SW480 (cell line): Measurements from ENCODE around the gene LTO1.
A peak's percentile ranks its signal among the peaks of the same experiment; 100 is the strongest.
"Not testable (repeated sequence)": the region's sequence is repeated elsewhere in the genome, so short reads cannot be mapped to it uniquely, and the experiment has no call there.

ENCODE experiments used
- DNase-seq: peaks from one replicate; pipeline ENCODE4 v3.0.0-alpha.2; 2016; ENCODE audit warnings: low spot score

LTO1 gene

DNA sequence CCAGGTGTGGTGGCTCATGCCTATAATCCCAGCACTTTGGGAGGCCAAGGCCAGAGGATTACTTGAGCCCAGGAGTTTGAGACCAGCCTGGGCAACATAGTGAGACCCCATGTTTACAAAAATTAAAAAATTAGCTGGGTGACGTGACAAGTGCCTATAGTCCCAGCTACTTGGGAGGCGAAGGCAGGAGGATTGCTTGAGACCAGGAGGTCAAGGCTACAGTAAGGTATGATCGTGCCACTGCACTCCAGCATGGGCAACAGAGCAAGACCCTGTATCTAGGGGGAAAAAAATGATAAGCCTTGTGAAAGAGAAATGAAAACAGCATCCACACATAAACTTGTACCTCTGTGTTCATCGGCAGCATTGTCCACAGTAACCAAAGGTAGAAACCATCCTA is 42.3 kb downstream of the LTO1 start:
- no peak for DNase-seq

DNA sequence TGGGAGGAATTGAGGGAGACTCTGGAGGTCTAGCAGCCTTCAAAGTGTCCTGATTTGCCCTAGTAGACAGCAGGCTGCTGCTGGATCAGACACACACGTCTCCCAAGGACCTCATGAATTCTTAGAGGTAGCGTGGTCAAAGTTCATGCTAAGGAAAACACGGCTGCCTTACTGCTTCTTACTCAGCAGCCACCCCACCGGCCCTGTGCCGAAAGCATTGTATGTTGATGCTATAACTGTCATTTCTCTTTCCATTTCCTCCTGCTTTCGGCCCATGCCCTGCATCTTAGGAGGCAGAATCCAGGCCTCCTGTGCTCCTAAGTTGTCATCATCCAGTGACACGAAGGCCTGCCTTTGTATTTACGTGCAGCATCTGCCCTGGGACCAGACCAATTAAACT is 44.7 kb downstream of the LTO1 start:
- no peak for DNase-seq

DNA sequence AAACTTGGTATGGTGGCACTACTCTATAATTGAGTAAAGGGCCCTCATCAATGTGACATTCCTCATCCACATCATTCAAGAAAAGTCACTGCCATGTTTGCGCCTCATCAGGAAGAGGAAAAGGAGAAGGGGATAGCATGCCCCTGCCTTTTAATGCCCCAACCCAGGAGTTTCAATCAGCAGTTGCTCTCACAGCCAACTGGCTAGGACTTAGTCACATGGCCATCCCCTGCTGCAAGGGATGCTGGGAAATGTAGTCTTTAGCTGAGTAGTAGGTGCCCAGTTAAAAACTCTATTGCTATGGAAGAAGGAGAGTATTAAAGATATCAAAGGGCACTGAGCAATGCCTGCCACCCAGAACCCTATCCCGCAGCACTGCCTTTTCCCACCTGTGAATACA is 45.1 kb downstream of the LTO1 start:
- DNase-seq: peak; percentile 28

DNA sequence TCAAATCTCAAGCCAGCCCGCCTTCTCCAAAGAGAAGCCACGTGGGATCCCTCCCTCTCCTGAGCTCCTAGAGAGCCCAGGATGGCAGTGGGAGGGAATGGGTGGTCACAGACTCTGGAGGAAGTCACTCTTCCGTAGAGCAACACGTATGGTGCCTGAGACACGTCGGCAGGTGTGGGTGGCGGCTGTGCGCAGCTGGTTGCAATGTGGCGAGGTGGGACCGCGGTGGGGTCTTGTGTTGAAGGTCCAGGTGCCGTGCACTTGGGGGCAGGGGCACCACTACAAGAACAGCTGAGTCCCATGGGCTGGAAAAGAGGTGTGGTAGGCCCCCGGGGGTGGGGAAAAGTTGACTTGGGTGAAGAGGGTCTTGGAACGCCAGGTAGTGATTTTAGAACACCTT is 47.6 kb downstream of the LTO1 start:
- DNase-seq: no peak

DNA sequence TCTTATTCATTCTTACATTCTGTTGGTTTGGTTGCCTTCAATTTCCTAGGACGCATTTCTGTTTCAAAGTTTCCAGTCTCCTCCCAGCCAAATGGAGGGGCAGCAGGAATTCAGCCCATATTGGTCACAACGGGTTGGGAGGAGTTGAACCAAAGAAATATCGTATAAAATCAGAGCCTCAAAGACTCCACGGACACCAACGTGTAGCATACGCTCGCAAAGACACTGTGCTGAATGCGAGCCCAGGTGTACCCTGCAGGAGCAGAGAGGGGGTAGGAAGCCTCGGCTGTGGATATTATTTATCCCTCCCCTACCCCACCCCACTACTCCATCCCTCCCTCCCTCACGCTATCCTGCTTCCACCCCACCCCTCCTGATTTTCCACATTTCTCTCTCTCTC is 49.7 kb downstream of the LTO1 start:
- no peak for DNase-seq

DNA sequence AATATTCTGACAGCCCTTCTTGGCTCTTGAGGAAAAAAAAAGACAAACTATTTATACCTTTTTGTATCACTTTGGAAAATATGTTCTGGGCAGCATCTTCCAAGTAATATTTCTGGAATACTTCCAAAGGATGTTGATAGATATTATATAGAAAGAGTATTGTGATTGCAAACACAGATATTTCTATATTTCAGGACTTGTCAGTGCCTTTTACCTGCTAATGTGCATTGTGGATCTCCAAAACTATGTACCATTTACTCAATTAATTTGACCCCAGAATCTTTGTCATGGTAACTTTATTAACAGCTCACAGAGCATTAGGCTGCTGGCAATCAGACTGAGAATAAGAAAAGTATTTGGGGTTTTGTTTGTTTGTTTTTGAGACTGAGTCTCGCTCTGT is 50.9 kb downstream of the LTO1 start:
- DNase-seq: no peak

DNA sequence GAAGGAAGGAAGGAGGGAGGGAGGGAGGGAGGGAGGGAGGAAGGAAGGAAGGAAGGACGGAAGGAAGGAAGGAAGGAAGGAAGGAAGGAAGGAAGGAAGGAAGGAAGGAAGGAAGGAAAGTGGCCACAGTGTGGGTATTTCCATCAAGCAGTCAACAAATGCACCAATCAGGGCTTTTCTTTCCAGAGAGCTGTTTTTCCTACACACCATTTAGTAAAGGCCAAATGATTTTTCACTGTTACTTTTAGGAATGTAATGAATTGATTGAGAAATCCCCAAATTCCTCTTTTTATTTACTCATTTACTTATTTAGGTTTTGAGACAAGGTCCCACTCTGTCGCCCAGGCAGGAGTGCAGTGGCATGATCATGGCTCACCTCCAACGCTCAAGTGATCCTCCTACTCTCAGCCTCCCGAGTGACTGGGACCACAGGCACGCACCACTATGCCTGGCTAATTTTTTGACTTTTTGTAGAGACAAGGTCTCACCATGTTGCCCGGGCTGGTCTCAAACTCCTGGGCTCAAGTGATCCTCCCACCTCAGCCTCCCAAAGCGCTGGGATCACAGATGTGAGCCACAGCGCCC is 53.0 kb downstream of the LTO1 start:
- DNase-seq: not testable (repeated sequence)

DNA sequence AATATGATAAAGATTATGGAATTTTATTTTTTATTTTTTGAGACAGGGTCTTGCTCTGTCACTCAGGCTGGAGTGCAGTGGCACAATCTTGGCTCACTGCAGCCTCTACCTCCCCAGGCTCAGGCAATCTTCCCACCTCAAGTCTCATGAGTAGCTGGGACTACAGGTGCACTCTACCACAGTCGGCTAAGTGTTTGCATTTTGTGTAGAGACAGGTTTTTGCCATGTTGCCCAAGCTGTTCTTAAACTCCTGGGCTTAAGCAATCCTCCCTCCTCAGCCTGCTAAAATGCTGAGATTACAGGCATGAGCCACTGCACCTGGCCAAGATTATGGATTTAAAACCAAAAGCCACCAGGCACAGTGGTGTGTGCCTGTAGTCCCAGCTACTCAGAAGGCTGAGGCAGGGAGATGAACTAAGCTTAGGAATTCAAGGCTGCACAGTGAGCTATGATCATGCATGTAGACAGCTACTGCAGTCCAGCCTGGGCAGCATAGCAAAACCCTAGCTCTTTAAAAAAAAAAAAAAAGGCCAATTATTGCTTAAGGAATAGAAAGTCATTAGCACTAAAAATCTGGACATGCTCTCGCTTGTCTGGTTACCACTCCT is 54.4 kb downstream of the LTO1 start:
- no peak for DNase-seq

DNA sequence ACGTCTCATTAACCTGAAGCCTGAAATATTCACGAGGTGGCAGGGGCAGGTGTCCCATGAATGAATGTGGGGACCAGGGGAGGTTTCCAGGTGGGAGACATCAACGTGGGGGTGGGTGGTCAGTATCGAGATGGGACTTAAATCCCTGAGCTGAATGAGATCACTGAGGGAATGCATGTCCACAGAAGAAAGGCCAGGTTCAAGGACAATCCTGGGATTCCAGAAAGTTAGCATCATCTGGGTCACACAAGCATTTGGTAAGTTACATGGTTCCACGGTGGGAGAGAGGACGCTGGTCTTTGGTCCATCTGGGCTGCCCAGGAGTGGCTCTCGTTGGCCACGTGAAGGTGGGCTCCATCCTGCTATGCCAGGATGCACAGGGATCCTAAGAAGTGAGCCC is 56.9 kb downstream of the LTO1 start:
- no peak for DNase-seq

DNA sequence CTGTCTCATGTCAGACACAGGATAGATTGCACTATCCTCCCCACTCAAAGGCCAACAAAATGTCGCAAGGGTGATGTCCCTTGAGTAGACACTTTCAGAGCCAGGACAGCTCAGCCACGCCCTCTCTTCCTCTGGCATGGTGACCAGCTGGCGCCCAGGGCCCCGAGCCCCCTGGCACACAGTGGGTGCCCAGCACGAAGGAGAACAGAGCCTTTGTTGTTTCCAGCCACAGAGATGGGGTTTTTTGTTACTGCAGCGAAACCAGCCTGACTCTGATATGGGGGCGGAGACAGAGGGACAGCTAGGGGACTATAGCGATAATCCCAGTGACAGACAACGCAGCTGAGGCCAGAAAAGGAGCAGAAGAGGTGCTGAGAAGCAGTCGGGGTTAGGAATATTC is 57.5 kb downstream of the LTO1 start:
- no peak for DNase-seq

DNA sequence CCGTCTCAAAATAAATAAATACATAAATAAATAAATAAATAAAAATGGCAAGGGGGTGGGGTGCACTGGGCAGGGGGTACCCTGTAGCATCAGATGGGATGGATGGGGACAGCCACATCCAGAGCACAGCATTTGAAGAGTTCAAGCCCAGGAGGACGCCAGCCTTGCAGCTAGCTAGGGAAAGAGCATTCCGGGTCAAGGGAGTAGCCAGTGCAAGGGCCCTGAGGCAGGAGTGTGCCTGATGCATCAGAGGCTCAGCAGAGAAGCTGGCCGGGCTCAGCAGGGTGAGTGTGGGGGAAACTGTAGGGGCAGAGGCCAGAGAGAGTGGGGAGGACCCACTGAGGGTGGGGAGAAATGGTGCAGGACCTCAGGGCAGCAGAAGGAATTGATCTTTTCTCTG is 57.9 kb downstream of the LTO1 start:
- no peak for DNase-seq
